ENCODE data around the gene RSPH10B2. TPM values are rescaled to one million over a fixed set of nuclear protein-coding genes. Genes with fewer than 3 reads are reported as not detected.

Gene RSPH10B2
- 0.40 TPM in 1 of 5 replicates, not detected in the others for total RNA-seq (2022; extraction: Qiagen RNA extraction; ENCODE audit: low read depth)

DNA sequence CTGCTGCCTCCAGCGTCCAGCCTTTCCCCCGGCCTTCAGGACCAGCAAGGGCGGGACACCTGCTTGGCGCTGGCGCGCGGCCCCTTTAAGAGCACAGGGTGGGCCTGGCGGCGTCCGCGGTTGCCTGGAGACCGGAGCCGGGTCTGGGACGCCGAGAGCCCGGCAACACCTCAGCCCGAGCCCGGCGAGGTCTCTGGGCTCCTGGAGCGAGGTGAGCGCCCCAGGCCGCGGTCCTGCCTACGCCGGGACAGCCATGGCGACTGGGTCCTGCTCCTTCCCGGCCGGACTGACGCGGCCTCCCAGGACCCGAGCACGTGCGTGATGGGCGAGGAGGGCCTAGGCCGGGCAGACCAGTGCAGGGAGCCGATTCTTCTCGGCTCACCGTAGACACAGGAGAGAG, at the start of gene RSPH10B2:
TSS of gene RSPH10B2 (plus strand) at position 140 of the 400 bp plus-strand sequence. CDS start 3,575 bp downstream, outside the sequence.

GRCh38 chr7:6706666-6707407, 47.1 kb upstream of the RSPH10B2 start, which contains the start of gene ZNF12:
TSS of gene ZNF12 (minus strand) at chr7:6706947. CDS start at chr7:6705173, 1,774 bp downstream.

DNA sequence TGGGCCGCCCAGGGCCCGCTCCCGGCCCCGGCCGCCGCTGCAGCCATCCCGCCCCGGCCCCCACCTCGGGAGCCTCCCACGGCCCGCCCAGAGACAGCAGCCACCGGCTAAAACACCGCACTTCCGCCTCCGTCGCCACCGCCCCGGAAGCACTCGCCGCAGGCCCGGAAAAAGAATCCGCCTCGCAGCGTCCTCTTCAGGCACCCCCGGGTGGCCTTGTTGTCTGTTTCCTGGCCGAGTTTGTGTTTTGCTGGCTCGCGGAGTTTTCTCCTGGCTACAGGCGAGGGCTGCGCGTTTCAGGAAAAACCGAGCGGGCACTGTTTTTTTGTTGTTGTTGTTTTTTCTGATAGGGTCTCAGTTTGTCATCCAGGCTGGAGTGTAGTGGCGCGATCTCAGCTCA, 72.2 kb downstream of the RSPH10B2 start, which contains the start of gene CCZ1B:
TSS of gene CCZ1B (minus strand) at position 125 of the 400 bp plus-strand sequence. CDS start at position 47, 78 bp downstream.

Other genes with a start within 250 kb of the RSPH10B2 start
- gene GRID2IP, start 202.6 kb upstream of the RSPH10B2 start, total RNA-seq (2022; extraction: Qiagen RNA extraction; ENCODE audit: low read depth): not detected in 5 replicates
- gene ZDHHC4, start 176.6 kb upstream of the RSPH10B2 start, total RNA-seq (2022; extraction: Qiagen RNA extraction; ENCODE audit: low read depth): 41.2 to 54.0 TPM (median 46.9 TPM) in 5 replicates
- gene INTS15, start 164.1 kb upstream of the RSPH10B2 start, total RNA-seq (2022; extraction: Qiagen RNA extraction; ENCODE audit: low read depth): 21.5 to 28.4 TPM (median 25.4 TPM) in 5 replicates
- 1.8 to 3.4 TPM (median 2.8 TPM) in 5 replicates for gene ZNF853, start 138.5 kb upstream of the RSPH10B2 start, total RNA-seq (2022; extraction: Qiagen RNA extraction; ENCODE audit: low read depth)
- gene ZNF316, start 116.8 kb upstream of the RSPH10B2 start, total RNA-seq (2022; extraction: Qiagen RNA extraction; ENCODE audit: low read depth): 12.1 to 17.9 TPM (median 15.5 TPM) in 5 replicates
- 8.3 to 14.1 TPM (median 11.0 TPM) in 5 replicates for gene ZNF12, start 47.2 kb upstream of the RSPH10B2 start, total RNA-seq (2022; extraction: Qiagen RNA extraction; ENCODE audit: low read depth)
- 27.9 to 57.1 TPM (median 34.6 TPM) in 5 replicates for gene CCZ1B, start 72.2 kb downstream of the RSPH10B2 start, total RNA-seq (2022; extraction: Qiagen RNA extraction; ENCODE audit: low read depth)

All from A549 treated with ZK216348 at 1 μM for 4 hours (cell line).